K562 (cell line): ENCODE results near the gene TRPV6. TPM values are rescaled to one million over a fixed set of nuclear protein-coding genes. Genes with fewer than 3 reads are reported as not detected.

Experiments
- ATAC-seq: fragments of 200-7000 bp; cut with Tn5 transposase; 3 replicates; pipeline ENCODE4 v1.9.1; 2020; ENCODE audit warnings: moderate library complexity
- BruUV-seq: library from RNA; stranded (reverse); fragments of 400-500 nt; replicated peaks from 2 replicates; lab custom pipeline; 2021; lab: Mats Ljungman, UMichigan
- CTCF ChIA-PET: fragments of 300-600 bp; formaldehyde crosslinking; extraction: SDS; loops from one replicate; lab custom pipeline; 2021; ENCODE audit warnings: low intra/inter-chr PET ratio; lab: Yijun Ruan, JAX
- POLR2A ChIA-PET: fragments of 300-600, 350-650 bp; sonication (Branson Sonifier 250); formaldehyde crosslinking; extraction: SDS; loops from one replicate; lab custom pipeline; 2021; ENCODE audit warnings: antibody characterized with exemption, inconsistent platforms; lab: Yijun Ruan, JAX
- DNase-seq, 4 experiments: peaks; one replicate each; pipeline versions ENCODE4 v3.0.0 to v3.0.0-alpha.2; 2011 to 2018; ENCODE audit warnings: low spot score in 3 of 4, mixed read lengths in 3 of 4; ENCODE audit errors: extremely low read depth in 1 of 4
- FAIRE-seq: peaks from 2 replicates; lab custom pipeline; 2011; peaks lifted over from hg19 to GRCh38; lab: Jason Lieb, UNC
- H2AFZ ChIP-seq: 2 replicates; pipeline ENCODE4 v1.6.0; 2011; ENCODE audit warnings: low read depth, low read length, control low read depth, inconsistent platforms
- H3K27ac ChIP-seq: fragments of 200-600 bp; 3 replicates; pipeline ENCODE4 v1.8.0; 2011; ENCODE audit warnings: low read depth, mild to moderate bottlenecking, control low read depth, inconsistent platforms, low read length, moderate library complexity, mixed read lengths; ENCODE audit errors: extremely low read depth
- H3K27me3 ChIP-seq, 2 experiments: fragments of 300-600 bp in 1 of 2; 2 replicates in 1 of 2; 3 replicates in 1 of 2; pipeline versions ENCODE4 v1.6.0 to v1.8.0; 2011; ENCODE audit warnings: inconsistent platforms in 2 of 2, low read length in 2 of 2, mild to moderate bottlenecking in 1 of 2, mixed read lengths in 1 of 2, moderate library complexity in 1 of 2; ENCODE audit not compliant: control insufficient read depth in 2 of 2, insufficient read depth in 2 of 2
- H3K36me3 ChIP-seq: fragments of 300-600 bp; 3 replicates; pipeline ENCODE4 v1.8.0; 2011; ENCODE audit warnings: mild to moderate bottlenecking, low read length, inconsistent platforms; ENCODE audit not compliant: control insufficient read depth, insufficient read depth
- H3K4me1 ChIP-seq, 2 experiments: fragments of 200-600 bp in 1 of 2; replicated peaks in 1 of 2; 2 replicates in 1 of 2; 3 replicates in 1 of 2; pipeline versions ENCODE4 v1.5.1 to v1.8.0; 2011; ENCODE audit warnings: inconsistent platforms in 2 of 2, low read length in 2 of 2, mild to moderate bottlenecking in 1 of 2, mixed read lengths in 1 of 2, moderate library complexity in 1 of 2; ENCODE audit not compliant: control insufficient read depth in 2 of 2, insufficient read depth in 2 of 2
- H3K4me2 ChIP-seq: 2 replicates; pipeline ENCODE4 v1.6.1; 2011; ENCODE audit warnings: low read length, control low read depth, inconsistent platforms, mixed read lengths; ENCODE audit not compliant: insufficient read depth
- H3K4me3 ChIP-seq: fragments of 200-600 bp; sonication (generic), shearing (Covaris generic); 2 replicates; pipeline ENCODE4 v1.5.1; 2016; ENCODE audit warnings: control low read depth, inconsistent platforms
- H3K79me2 ChIP-seq: fragments of 200-600 bp; 3 replicates; pipeline ENCODE4 v1.8.0; 2011; ENCODE audit warnings: low read length, inconsistent platforms; ENCODE audit not compliant: control insufficient read depth, insufficient read depth
- H3K9ac ChIP-seq, 2 experiments: 2 replicates each; pipeline versions ENCODE4 v1.6.0 to v1.6.1; 2011; ENCODE audit warnings: low read depth in 2 of 2, low read length in 2 of 2, control low read depth in 1 of 2, inconsistent platforms in 1 of 2, mild to moderate bottlenecking in 1 of 2, mixed read lengths in 1 of 2; ENCODE audit not compliant: insufficient read depth in 1 of 2
- H3K9me1 ChIP-seq: one replicate; pipeline ENCODE4 v1.6.0; 2011; ENCODE audit warnings: inconsistent platforms, mild to moderate bottlenecking, low read length, moderate library complexity; ENCODE audit not compliant: control insufficient read depth, insufficient read depth
- H3K9me3 ChIP-seq: replicated peaks from 2 replicates; pipeline ENCODE4 v1.5.1; 2011; ENCODE audit warnings: low read depth, low read length, inconsistent platforms; ENCODE audit not compliant: control insufficient read depth, insufficient read depth
- H4K20me1 ChIP-seq: replicated peaks from 2 replicates; pipeline ENCODE4 v1.6.1; 2011; ENCODE audit warnings: low read length, inconsistent platforms, mixed read lengths; ENCODE audit not compliant: control insufficient read depth, insufficient read depth
- BCOR ChIP-seq: fragments of 450-650 bp; IDR thresholded peaks from 2 replicates; pipeline ENCODE4 v1.6.1; 2016
- BDP1 ChIP-seq: IDR thresholded peaks from 3 replicates; pipeline ENCODE4 v1.6.1; 2011; ENCODE audit not compliant: insufficient read length, insufficient read depth
- MCM7 ChIP-seq, 2 experiments: fragments of 450-650 bp; IDR thresholded peaks; 2 replicates each; pipeline ENCODE4 v1.6.1; 2016 to 2018
- ZNF316 ChIP-seq: fragments of 450-650 bp; IDR thresholded peaks from 2 replicates; pipeline ENCODE4 v1.6.1; 2016
- WGBS: fragments of 100-300 bp; shearing (Covaris generic); methylation state at CpG from one replicate; pipeline ENCODE4 v1.1.6; 2016; ENCODE audit warnings: low coverage, mixed read lengths; ENCODE audit not compliant: insufficient coverage; ENCODE audit errors: missing lambda C conversion rate; 5-methylcytosine and 5-hydroxymethylcytosine counted together
- in situ Hi-C: fragments of 300-500 bp; cut with MboI; formaldehyde crosslinking; loops from 4 replicates; pipeline ENCODE4 v1.15.0; 2018; ENCODE audit warnings: inconsistent platforms, mixed read lengths
- intact Hi-C: fragments of 100-400 bp; cut with micrococcal nuclease; formaldehyde crosslinking; loops from 2 replicates; pipeline ENCODE4 v1.14.2; 2022
- polyA plus RNA-seq, 8 experiments: library from polyadenylated mRNA; depleted of rRNA in 4 of 8; stranded (reverse) in 5 of 8; unstranded in 3 of 8; fragments of >200 nt; fragmentation: Nextera tagmentation in 2 of 8; fragmentation: Illumina TruSeq in 1 of 8; extraction: Ambion mirVana in 2 of 8; extraction: Trizol in 1 of 8; gene quantifications; 2 replicates each; pipeline versions ENCODE4 v1.2.1 to v1.2.3, GENCODE V29; 2011 to 2014; ENCODE audit warnings: inconsistent platforms in 1 of 8, missing spikeins in 1 of 8
- total RNA-seq, 7 experiments: library from RNA; depleted of rRNA in 6 of 7; stranded (reverse); fragments of >200 nt in 6 of 7; fragmentation: Illumina TruSeq in 2 of 7; extraction: Trizol in 2 of 7; gene quantifications; 2 replicates each; pipeline versions ENCODE4 v1.2.1 to v1.2.3, GENCODE V29; 2011 to 2021; ENCODE audit warnings: low replicate concordance in 1 of 7
- TF ChIP-seq, protein P1 (sequence below): IDR thresholded peaks from 2 replicates; pipeline ENCODE4 v1.6.1; 2012; ENCODE audit warnings: low read depth, low read length, improper control_type of control experiment, borderline replicate concordance
- TF ChIP-seq, protein P2 (sequence below): fragments of 250-450 bp; sonication (Bioruptor Pico); IDR thresholded peaks from 2 replicates; pipeline ENCODE4 v1.4.0; 2020
- TF ChIP-seq, protein P3 (sequence below), 3 experiments: fragments of 200-800 bp in 1 of 3; sonication (Bioruptor generic) in 1 of 3; sonication (generic) in 1 of 3; formaldehyde crosslinking in 1 of 3; IDR thresholded peaks; 2 replicates each; pipeline versions ENCODE4 v1.6.1 to v1.8.0; 2016 to 2022; ENCODE audit warnings: mild to moderate bottlenecking in 2 of 3, missing compliant biosample characterization in 2 of 3, missing genetic modification characterization in 2 of 3, missing genetic modification reagents in 1 of 3

TRPV6 gene
- total and polyA plus RNA-seq, 9 of the 15 experiments (the other 6 are each of a cell fraction or from before 2014, with no cell fraction given), result 0.04 to 0.36 (median 0.11) TPM

GRCh38 chr7:142869434-142869833, 16.1 kb downstream of the TRPV6 start:
- Histone ChIP-seq H3K36me3 (no peaks in the 10 kb centered on the region), H3K79me2 (no peaks in the 10 kb centered on the region), H3K4me2 (no peak overlapping the region), H4K20me1 (peaks cover 4% of the 10 kb centered on the region; the same call in 1 of the 2 replicates), H3K9me3 (no peaks in the 10 kb centered on the region), H3K9ac (no peak overlapping the region), H3K9me1 (no peaks in the 10 kb centered on the region), H3K4me3 (no peak overlapping the region), H3K4me1 (peaks cover 0 to 28% of the 10 kb centered on the region in 2 experiments; a peak in 1 of 5 replicates), H2AFZ (no peak overlapping the region), H3K27ac (no peak overlapping the region), H3K27me3 (peaks cover 3 to 62% of the 10 kb centered on the region in 2 experiments; a peak in 4 of 5 replicates)
- intact Hi-C loops, result no loop called here
- DNase-seq, result no peak
- FAIRE-seq, result peak; percentile 64
- no peak for TF ChIP-seq MCM7 (IDR thresholded peaks at IDR 0.05)
- no peak for TF ChIP-seq BDP1
- TF ChIP-seq, protein P1, sequence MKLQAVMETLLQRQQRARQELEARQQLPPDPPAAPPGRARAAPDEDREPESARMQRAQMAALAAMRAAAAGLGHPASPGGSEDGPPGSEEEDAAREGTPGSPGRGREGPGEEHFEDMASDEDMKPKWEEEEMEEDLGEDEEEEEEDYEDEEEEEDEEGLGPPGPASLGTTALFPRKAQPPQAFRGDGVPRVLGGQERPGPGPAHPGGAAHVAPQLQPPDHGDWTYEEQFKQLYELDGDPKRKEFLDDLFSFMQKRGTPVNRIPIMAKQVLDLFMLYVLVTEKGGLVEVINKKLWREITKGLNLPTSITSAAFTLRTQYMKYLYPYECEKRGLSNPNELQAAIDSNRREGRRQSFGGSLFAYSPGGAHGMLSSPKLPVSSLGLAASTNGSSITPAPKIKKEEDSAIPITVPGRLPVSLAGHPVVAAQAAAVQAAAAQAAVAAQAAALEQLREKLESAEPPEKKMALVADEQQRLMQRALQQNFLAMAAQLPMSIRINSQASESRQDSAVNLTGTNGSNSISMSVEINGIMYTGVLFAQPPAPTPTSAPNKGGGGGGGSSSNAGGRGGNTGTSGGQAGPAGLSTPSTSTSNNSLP, result no peak
- no peak for TF ChIP-seq ZNF316
- TF ChIP-seq, protein P2, sequence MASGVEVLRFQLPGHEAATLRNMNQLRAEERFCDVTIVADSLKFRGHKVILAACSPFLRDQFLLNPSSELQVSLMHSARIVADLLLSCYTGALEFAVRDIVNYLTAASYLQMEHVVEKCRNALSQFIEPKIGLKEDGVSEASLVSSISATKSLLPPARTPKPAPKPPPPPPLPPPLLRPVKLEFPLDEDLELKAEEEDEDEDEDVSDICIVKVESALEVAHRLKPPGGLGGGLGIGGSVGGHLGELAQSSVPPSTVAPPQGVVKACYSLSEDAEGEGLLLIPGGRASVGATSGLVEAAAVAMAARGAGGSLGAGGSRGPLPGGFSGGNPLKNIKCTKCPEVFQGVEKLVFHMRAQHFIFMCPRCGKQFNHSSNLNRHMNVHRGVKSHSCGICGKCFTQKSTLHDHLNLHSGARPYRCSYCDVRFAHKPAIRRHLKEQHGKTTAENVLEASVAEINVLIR, result no peak
- TF ChIP-seq, protein P3, sequence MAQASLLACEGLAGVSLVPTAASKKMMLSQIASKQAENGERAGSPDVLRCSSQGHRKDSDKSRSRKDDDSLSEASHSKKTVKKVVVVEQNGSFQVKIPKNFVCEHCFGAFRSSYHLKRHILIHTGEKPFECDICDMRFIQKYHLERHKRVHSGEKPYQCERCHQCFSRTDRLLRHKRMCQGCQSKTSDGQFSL (CRISPR knock-in tag; IDR thresholded peaks at IDR 0.05), result no peak
- TF ChIP-seq, protein P3 (tag; IDR thresholded peaks at IDR 0.05), result no peak
- peak; percentile 56 for TF ChIP-seq BCOR
- ChIA-PET POLR2A (interaction anchor here (0.8 to 1.3 kb wide), 2 partner anchors 18 to 131 kb away, joined by 3 read pairs; no protein-coding TSS in a partner anchor), CTCF (no interaction called here)
- 6% methylated on average over 2 of the region's 2 CpGs for WGBS
- no peak for ATAC-seq
- in situ Hi-C loops, result no loop called here
- no TSS peak for BruUV-seq
